Activated CD8-positive, alpha-beta memory T cell treated with anti-CD3 and anti-CD28 coated beads for 4 hours (primary cell): Measurements from ENCODE around the gene TRIM71.
"Not testable (repeated sequence)": the region's sequence is repeated elsewhere in the genome, so short reads cannot be mapped to it uniquely, and the experiment has no call there.

Experiments used
- DNase-seq, 2 donors: peaks; one replicate each; pipeline ENCODE4 v3.0.0-alpha.2; 2020; ENCODE audit warnings: low read depth in 2 of 2

The TRIM71 gene

DNA sequence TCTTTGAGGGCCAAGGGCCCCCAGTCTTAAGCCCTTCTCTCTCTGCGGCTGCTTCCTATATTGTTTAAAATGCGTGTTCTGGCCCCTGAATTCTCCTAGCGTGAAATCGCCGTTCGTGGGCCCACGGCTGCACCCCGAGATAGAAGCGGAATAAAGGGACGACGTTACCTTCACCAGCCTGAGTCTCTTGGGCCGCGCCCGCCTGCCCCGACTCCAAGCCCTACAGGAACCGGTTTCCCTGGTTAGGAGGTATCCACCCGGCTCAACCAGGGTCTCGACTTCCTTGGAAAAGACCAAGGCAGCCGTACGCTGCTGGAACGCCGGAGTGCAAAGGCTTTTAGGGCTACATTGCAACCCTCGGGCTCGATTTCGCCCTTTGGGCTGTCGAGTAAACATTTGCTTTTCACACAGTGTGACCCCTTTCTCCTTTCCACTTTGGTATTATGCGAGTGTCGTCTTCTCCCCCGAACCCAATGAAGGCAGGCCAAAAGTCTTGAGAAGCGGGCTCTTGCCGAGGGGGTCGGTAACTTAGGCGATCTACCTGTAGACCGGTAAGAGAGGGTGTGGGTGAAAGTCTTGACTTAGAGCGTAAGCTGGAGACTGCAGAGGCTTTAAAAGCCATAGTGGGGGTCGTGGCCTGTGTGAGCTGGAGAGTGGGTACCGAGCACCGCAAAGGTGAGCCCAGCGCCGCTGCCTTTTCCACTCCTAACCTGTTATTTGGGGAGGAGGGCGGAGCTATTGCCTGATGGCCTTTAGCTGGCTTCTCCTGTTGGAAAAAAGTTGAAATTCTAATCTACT, 2.0 kb downstream of the TRIM71 start:
- no peak for DNase-seq

DNA sequence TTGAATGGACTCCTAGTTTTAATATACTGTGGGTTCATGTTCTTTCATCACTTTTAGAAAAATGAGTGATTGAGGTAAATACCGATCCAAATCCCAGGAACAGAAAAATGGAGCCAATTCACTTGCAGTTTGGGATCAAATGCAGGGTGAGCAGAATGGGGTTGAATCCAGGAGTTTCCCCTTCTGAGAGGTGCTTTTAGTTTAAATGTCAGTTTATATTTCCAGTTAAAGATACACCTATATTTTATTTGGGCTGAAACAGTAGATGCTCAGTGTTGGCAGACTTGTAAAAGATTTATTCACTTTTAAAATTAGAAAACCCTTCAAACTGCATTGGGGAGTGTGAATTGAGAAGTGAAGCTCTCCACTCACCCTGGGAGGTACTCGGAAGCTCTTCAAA, 2.6 kb downstream of the TRIM71 start:
- no peak for DNase-seq

DNA sequence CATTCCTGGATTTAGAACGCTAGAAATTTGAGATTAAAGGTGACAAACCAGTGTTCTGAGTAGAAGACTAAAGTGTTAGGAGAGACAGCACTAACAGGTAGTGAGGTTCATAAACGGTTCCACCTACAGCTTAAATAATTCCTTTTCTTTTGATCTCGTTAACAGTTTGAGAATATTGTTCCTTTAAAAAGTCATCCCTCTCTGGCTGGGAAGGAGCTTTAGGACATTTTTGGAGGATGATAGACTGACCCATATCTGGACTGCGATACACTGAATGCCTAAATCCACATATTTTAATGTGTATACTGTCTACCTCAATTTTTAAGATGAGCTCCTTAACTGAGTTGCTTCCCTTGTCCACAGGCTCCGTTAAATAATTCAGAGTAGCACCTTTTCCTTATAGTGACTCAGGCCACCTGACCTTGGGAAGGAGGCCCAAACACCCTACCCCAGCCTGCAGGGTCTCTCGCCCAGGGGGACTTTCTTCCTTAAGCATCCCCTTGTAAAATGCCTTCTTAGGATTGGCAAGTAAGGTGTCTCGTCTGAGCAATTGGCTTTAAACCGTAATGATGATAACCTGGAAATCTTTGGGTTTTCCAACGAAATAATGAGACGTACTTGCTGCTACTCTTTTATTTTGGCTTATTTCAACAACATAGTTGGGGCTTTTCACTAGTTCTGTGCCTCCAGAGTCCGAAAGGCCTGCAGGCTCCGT, 3.3 kb downstream of the TRIM71 start:
- DNase-seq = no peak

DNA sequence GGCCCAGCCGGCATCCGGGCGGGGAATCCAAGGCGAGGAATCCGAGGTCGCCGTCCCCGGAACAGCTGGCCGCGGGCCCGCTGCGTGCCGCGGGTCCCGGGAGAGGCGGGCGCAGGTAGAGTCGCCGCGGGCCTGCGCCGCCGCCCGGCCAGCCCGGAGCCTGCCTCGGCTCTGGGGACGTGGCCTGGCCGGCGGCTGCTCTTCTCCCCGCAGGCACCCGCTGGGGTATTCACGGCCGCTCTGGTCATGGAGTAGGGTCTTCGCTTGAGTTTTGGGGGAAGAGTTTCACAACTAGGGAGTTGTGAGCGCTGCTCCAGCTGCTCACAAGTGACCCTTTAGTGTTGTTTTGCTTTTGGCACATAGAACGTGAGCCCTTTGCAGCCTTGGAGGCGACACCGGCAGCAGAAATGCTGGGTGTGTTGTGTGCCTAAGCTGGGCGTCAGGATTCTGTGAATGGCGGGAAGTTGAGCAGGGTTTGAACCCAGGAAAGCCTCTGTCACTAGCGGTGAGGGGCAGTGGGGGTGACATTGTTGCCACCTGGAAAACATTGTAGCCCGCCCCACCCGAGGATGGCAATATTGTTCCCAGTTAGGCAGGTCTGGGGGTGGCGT, 4.0 kb downstream of the TRIM71 start:
- DNase-seq = no peak

DNA sequence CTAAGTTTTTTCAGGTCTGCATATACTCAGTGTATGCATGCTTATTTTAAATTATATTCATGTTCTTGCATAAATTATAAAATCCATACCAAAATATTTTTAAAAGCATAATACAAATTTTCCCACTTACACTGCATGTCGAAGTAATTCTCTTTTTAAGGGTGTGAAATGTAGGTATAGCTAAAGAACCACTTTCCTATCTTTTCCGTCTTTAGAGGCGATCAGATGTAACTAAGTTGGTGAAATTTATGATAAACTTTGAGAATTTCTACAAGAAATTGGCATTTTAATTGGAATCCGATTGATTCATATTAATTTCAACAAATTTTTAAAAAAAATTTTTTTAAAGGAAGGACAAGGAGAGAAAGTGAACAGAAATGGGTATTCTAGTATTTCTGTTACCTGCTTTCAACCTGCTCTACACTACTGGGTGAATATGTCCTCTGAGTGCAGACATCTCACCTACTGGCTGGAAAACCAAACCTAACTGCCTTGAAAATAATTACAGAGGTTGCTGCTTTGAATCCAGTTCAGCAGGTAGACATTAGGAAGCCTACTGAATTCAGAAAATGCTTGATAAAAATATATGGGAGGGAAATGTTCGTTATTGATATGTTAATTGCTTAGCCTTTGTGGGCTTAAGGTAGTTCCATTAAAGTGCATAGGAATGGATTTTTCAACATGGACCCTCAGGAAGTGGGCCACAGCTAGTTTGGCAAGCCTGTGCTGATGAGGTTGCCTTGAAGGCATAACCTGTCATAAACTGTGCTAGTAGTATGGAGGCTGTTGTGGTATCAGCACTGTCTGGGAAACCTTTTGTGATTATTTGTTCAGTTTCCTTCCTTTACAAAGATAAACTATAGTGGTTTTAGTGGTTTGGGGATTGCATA, 5.1 kb downstream of the TRIM71 start:
- no peak for DNase-seq

DNA sequence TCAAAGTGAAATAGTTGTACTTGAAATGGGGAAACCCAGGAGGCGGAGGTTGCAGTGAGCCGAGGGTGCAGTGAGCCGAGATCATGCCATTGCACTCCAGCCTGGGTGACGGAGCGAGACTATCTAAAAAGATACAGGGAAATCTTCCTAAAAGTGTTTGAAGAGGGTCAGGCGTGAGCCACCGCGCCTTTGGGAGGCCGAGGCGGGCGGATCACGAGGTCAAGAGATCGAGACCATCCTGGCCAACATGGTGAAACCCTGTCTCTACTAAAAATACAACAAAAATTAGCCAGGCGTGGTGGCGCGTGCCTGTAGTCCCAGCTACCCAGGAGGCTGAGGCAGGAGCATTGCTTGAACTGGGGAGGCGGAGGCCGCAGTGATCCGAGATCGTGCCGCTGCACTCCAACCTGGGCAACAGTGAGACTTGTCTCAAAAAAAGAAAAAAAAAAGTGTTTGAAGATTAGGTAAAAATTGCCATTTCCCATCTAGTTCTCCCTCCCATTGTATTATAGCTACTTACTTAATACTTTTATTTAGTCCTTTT, 5.9 kb downstream of the TRIM71 start:
- not testable (repeated sequence) for DNase-seq

DNA sequence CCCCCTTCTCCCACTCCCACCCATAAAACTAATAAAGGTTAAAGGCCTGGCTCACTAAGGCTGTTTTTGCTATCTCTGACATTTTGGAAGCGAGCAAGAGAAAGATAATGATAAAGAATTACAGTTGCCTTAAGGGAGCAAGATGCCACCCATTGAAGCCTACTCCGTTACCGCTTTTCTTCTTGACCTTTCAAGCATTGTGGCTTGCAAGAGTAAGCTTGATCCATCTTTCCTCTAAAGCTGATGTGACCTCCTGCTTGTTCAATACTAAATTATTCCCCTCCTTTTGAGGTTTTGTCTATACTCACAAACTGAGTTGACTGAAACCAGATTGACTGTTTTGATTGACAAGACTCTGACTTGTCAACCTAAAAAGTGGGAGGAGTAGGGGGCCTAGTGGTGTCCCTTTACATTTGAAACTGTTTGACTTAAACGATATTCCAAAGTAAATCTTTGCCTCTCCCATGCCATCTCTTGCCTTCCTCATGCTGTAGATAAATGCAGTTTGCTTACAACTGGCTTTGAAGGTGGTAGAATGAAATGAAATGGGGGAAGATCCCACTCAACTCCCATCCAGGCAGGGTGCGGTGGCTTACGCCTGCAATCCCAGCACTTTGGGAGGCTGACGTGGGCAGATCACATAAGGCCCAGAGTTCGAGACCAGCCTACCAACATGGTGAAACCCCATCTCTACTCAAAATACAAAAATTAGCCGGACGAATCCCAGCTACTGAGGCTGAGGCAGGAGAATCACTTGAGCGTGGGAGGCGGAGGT, 8.0 kb downstream of the TRIM71 start:
- no peak for DNase-seq

DNA sequence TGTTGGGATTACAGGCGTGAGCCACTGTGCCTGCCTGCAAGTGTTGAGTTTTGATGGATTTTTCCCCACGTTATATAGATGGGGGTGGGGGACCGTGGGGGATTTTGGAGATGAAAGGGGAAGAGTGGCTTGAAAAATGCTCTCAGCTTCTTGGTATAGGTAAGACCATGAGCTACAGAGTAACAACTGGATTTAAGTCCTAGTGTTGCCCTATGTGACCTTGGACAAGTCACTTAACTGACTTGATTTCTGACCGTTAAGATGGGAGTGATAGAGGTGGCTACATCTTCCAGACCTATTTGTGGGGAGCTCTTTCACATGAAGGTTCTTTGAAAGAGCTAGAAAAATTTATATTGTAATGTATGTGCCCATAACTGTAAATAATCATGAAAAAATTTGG, 13.3 kb downstream of the TRIM71 start:
- DNase-seq = no peak

DNA sequence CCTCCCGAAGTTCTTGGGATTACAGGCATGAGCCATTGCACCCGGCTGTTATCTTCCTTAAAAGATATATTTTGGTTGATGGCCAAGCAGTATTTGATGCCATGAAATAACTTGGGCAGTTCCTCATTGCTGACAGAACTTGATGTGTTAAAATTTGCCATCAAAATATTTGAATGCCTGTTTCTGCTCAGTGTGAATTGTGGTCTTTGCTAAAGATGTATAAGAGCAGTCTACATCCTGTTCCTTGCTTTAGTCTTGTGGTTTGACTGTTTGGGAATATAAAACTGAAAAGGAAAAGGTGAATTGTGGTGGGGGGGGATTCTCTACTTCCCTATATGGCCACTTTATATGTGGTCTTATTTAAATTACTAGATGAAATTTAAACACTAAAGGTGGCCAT, 14.0 kb downstream of the TRIM71 start:
- no peak for DNase-seq

DNA sequence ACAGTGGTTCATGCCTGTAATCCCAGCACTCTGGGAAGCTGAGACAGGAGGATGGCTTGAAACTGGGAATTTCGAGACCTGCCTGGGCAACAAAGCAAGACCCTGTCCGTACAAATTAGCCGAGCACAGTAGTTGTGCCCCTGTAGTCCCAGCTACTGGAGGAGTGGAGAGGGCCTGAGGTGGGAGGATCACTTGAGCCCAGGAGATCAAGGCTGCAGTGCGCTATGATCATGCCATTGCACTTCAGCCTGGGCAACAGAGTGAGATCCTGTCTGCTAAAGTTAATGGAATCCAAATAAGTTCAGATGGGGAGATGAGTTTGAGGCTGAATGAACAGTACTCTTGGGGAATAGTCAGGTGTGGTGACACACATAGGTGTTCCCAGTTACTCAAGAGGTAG, 14.4 kb downstream of the TRIM71 start:
- no peak for DNase-seq

DNA sequence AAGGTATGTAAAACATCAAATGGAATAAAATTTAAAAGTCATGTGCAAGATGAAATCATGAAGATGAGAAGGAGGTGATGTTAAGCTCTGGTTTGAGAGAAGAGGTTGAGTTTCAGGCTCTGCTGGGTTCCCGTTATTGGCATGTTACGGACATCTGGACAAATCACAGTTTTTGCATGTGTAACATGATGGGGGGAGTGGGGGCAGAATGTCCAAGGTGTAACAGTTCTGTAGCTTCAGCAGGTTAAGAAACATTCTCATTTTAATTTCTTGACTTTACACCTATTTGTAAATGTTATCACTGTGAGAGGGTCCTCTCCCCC, 17.2 kb downstream of the TRIM71 start:
- DNase-seq = no peak

DNA sequence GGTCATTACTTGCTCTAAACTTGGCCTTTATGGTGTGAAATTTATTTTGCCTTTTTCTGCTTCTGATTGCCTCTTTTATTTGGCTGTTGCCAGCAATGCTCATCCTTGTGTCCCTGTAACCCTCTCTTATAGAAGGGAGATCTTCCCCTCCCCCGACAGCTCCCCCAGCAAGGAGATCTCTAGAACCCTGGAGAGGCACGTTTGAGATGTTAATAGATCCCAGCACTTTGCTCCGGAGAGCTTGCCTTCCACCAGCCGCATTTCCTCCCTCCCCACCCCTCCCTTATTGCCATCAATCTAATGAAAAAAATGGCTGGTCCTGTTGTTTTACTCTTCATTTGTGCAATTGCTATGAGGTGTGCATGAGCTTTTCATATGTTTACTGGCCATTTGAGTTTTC, 18.2 kb downstream of the TRIM71 start:
- DNase-seq = no peak

DNA sequence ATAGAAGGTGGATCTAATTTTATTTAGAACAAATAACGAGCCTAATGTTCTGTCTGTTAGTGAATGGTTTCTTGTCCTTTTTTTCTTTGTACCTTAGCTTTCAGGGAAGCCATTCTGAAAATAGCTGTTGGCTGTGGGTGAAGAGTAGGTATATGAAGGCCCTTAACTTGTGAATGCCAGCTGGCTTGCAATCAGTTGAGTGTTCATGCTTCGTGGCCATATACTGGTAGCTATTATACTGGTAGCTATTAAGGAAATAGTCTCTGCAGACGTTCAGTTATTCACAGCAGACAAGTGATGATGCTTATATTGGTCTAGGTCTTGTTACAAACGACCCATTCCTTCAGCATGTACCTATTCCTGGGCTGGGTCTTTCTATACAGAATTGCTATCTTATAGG, 18.8 kb downstream of the TRIM71 start:
- no peak for DNase-seq

DNA sequence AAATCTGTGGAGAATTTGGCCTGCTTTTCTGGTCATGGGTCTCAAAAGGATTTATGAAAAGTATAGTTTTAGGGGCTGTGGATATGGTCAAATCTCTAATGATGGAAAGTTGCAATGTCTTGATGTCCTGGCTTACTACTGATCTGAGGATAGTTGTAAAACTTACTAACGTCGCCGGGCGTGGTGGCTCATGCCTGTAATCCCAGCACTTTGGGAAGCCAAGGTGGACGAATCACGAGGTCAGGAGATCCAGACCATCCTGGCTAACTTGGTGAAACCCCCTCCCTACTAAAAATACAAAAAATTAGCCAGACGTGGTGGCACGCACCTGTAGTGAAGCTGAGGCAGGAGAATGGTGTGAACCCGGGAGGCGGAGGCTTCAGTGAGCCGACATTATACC, 19.6 kb downstream of the TRIM71 start:
- DNase-seq = no peak

DNA sequence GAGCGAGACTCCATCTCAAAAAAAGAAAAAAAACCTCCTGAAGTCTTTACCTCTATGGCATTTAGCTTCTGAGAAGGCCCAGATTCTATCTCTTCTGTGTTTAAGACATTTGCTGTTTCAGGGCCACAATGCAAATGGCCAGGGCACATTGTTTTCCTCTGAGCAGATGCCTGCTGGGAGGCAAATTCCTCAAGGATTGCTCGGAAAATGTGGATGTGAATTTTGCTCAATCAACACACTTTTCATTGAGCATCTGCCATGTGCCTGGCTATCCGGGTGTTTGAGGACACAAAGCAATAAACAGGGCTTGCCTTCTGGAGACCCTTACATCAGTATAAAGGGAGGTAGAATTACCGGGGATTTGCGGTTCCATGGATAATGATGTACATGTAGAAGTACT, 20.0 kb downstream of the TRIM71 start:
- no peak for DNase-seq

DNA sequence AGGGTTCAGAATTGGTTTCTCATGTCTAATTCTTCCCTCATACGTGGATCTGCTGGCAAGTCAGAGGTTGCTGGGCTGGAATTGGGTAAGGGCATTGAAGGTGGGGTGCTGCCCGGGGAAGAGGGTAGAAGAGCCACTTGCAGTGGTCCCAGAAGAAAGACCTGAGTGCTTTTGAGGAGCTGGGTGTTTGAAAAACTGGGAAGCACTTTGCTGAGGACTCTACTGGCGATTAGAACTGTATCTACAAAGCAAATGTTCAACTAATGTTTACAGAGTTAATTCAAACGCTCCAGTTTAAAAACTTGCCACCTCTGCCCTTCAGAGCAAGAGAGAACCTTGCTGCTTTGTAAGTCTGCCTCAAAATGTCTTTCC, 21.9 kb downstream of the TRIM71 start:
- DNase-seq = no peak

DNA sequence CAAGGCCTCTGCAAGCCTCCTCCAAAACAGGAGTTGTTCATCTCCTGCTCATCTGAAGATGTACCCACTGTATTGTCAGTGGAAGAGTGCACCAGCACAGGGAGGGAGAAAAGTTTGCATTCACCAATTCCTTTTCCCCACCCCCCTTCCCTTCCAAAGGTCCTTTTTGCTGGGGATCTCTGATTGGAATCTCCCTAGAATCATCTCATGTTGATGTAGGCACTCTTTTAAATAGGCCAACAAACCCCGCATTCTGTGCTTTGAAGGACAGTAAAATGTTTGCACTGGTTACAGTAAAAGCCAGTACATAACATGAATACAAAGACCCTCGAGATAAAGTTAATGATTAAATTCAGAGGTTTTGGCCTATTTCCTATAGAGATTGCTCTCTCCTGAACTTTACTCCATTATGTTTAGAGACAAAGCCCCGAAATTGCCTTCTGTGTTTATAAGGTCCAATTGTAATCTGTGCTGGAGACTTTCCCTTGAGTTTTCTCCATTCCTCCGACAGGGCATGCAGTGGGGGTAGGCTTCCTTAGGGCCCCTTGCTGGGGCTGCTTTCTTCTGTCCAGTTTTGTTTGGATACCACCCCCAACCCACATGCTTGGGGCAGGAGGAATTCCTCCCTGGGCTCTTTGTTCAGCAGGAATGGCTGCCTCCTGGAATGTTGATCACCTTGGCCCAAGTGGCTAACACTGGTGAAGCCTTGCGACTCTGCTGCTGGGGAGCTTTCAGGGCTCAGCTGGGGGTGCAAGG, 22.5 kb downstream of the TRIM71 start:
- DNase-seq = no peak

DNA sequence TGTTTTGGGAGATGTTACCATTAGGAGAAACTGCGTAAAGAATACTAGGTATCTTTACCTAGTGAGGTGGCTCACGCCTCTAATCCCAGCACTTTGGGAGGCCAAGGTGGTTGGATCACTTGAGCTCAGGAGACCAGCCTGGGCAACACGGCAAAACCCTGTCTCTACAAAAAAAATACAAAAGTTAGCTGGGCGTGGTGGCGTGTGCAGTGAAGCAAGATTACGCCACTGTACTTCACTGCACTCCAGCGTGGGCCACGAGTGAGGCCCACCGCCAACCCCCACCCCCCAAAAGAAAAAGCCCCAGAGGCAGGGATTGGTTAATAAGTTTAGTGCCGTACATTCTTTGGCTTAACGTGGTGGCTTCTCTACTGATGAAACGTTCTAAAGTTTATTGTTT, 23.5 kb downstream of the TRIM71 start:
- no peak for DNase-seq

DNA sequence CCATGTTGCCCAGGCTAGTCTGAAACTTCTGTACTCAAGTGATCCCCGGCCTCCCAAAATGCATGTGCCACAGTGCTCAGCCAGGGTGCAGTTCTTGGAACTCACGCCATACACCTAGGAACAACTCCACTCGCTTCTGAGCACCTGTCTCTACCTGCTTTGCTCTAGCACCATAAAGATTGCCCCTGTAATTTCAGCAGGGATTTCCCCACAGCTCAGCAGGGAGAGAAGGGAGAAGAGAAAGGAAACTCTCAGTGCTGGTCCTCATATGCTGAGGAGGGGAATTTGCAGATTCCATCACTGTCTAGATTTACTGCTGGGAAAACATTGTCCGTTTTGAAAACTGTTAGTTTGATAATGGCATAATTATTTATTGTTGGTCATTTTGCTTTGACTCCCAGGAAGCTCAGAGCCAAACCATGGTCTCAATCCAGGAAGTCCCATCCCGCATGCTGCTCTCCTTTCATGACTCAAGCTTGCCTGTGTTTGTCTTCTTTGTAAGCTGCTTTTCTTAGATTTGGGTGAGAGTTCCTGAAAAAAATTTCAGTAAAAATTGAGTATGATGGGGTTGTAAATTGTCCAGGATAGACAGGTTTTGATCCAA, 24.2 kb downstream of the TRIM71 start:
- no peak for DNase-seq

DNA sequence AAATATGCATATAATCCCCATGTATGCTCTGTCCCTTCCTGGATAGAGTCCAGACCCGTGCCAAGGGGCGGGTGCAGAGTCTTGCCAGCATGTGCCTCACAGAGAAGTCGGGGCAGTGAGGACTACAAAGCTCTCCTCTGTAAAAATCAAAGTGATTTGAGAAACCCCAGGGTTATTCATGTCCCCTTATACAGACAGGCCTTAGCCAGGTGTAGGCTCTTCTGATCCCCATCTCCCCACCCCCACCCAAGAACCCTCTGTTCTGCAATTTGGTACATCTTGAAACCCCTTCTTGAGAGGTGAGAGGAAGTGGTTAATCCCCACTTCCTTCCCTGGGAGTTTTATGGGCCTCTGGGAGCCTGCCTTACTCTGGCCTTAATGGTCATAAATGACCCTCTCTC, 24.7 kb downstream of the TRIM71 start:
- DNase-seq = no peak
